Neural cell (in vitro differentiated cells): ENCODE results near the gene THOP1. TPM values are rescaled to one million over a fixed set of nuclear protein-coding genes. Genes with fewer than 3 reads are reported as not detected.

Experiments used
- H2AFZ ChIP-seq: fragments of 200-600, 300-800 bp; sonication (generic), shearing (Covaris generic); 2 replicates; pipeline ENCODE4 v1.6.0; 2014; ENCODE audit warnings: low read depth, mild to moderate bottlenecking, antibody characterized with exemption, low read length, moderate library complexity
- H3F3A ChIP-seq: fragments of 200-600 bp; shearing (Covaris generic); 2 replicates; pipeline ENCODE4 v1.6.1; 2016; ENCODE audit warnings: mild to moderate bottlenecking, moderate library complexity, mixed read lengths, antibody characterized with exemption, low read length; ENCODE audit not compliant: insufficient read depth, poor library complexity, severe bottlenecking
- H3K27ac ChIP-seq: fragments of 200-600, 300-800 bp; sonication (generic), shearing (Covaris generic); 2 replicates; pipeline ENCODE4 v1.5.1; 2014; ENCODE audit warnings: mild to moderate bottlenecking, low read length, moderate library complexity
- H3K27me3 ChIP-seq: fragments of 300-800, 200-600 bp; sonication (generic), shearing (Covaris generic); 2 replicates; pipeline ENCODE4 v1.6.0; 2014; ENCODE audit warnings: mild to moderate bottlenecking, low read depth, low read length, moderate library complexity; ENCODE audit not compliant: insufficient read depth
- H3K36me3 ChIP-seq: fragments of 300-800, 200-600 bp; sonication (generic), shearing (Covaris generic); 2 replicates; pipeline ENCODE4 v1.5.1; 2014; ENCODE audit warnings: mild to moderate bottlenecking, antibody characterized with exemption, low read length, moderate library complexity; ENCODE audit not compliant: insufficient read depth
- H3K4me2 ChIP-seq: fragments of 300-800, 200-600 bp; sonication (generic), shearing (Covaris generic); 2 replicates; pipeline ENCODE4 v1.6.0; 2014; ENCODE audit warnings: mild to moderate bottlenecking, low read length
- H3K4me3 ChIP-seq: fragments of 300-800, 200-600 bp; sonication (generic), shearing (Covaris generic); 2 replicates; pipeline ENCODE4 v1.5.1; 2014; ENCODE audit warnings: mild to moderate bottlenecking, low read length, moderate library complexity
- H3K79me2 ChIP-seq: fragments of 200-600 bp; shearing (Covaris generic); replicated peaks from 2 replicates; pipeline ENCODE4 v1.6.0; 2014; ENCODE audit warnings: mild to moderate bottlenecking, low read length, moderate library complexity; ENCODE audit not compliant: insufficient read depth
- H3K9ac ChIP-seq: fragments of 300-800, 200-600 bp; sonication (generic), shearing (Covaris generic); 2 replicates; pipeline ENCODE4 v1.6.1; 2016; ENCODE audit warnings: mild to moderate bottlenecking, low read length, mixed read lengths
- H3K9me2 ChIP-seq: fragments of 200-600 bp; shearing (Covaris generic); 2 replicates; pipeline ENCODE4 v1.6.1; 2016; ENCODE audit warnings: mild to moderate bottlenecking, low read length, mixed read lengths; ENCODE audit not compliant: insufficient read depth
- H3K9me3 ChIP-seq: fragments of 200-600, 300-800 bp; sonication (generic), shearing (Covaris generic); 2 replicates; pipeline ENCODE4 v1.6.1; 2016; ENCODE audit warnings: mild to moderate bottlenecking, mixed run types, low read length, moderate library complexity, mixed read lengths
- H4K20me1 ChIP-seq: fragments of 200-600 bp; shearing (Covaris generic); 2 replicates; pipeline ENCODE4 v1.6.1; 2016; ENCODE audit warnings: mild to moderate bottlenecking, mixed run types; ENCODE audit not compliant: insufficient read depth
- CTCF ChIP-seq: fragments of 450-650 bp; IDR thresholded peaks from 2 replicates; pipeline ENCODE4 v1.5.1; 2014; ENCODE audit warnings: antibody characterized with exemption, mild to moderate bottlenecking, moderate library complexity; ENCODE audit not compliant: poor library complexity, severe bottlenecking
- EP300 ChIP-seq: fragments of 450-650 bp; conservative IDR thresholded peaks from 2 replicates; pipeline ENCODE4 v1.6.1; 2014; ENCODE audit warnings: antibody characterized with exemption, mild to moderate bottlenecking, moderate library complexity; ENCODE audit not compliant: poor library complexity, severe bottlenecking
- EZH2 ChIP-seq: fragments of 200-600, 300-800 bp; shearing (Covaris generic), sonication (generic); IDR thresholded peaks from 2 replicates; pipeline ENCODE4 v1.6.1; 2014; ENCODE audit warnings: antibody characterized with exemption, low read length, borderline replicate concordance, mild to moderate bottlenecking; ENCODE audit not compliant: insufficient read depth, poor library complexity, severe bottlenecking
- MXI1 ChIP-seq: fragments of 450-650 bp; conservative IDR thresholded peaks from 2 replicates; pipeline ENCODE4 v1.6.1; 2014; ENCODE audit warnings: antibody characterized with exemption, mild to moderate bottlenecking; ENCODE audit not compliant: poor library complexity, severe bottlenecking
- POLR2AphosphoS5 ChIP-seq: IDR thresholded peaks from 2 replicates; pipeline ENCODE4 v1.6.1; 2012
- RAD21 ChIP-seq: fragments of 450-650 bp; conservative IDR thresholded peaks from 2 replicates; pipeline ENCODE4 v1.6.1; 2014; ENCODE audit warnings: antibody characterized with exemption, mild to moderate bottlenecking, moderate library complexity
- REST ChIP-seq: IDR thresholded peaks from 2 replicates; pipeline ENCODE4 v1.6.1; 2012; ENCODE audit warnings: borderline replicate concordance
- SMC3 ChIP-seq: fragments of 450-650 bp; conservative IDR thresholded peaks from 2 replicates; pipeline ENCODE4 v1.6.1; 2014; ENCODE audit warnings: antibody characterized with exemption, mild to moderate bottlenecking, moderate library complexity; ENCODE audit not compliant: poor library complexity
- TAF1 ChIP-seq: IDR thresholded peaks from 2 replicates; pipeline ENCODE4 v1.6.1; 2012; ENCODE audit warnings: low read depth
- polyA plus RNA-seq: library from polyadenylated mRNA; depleted of rRNA; stranded (reverse); fragments of >200 nt; gene quantifications from 2 replicates; pipeline ENCODE4 v1.2.3, GENCODE V29; 2014

THOP1 gene
- polyA plus RNA-seq, 1 donor from 2014 or later = 113 TPM

- no peak overlapping the region for H3K27ac ChIP-seq
- no peaks in the 10 kb centered on the region for H3F3A ChIP-seq
- H3K36me3 ChIP-seq = peaks cover 5% of the 10 kb centered on the region
- H2AFZ ChIP-seq = no peak overlapping the region
- no peaks in the 10 kb centered on the region for H3K9me2 ChIP-seq
- no peak overlapping the region for H3K4me3 ChIP-seq
- no peaks in the 10 kb centered on the region for H3K27me3 ChIP-seq
- peaks cover 18% of the 10 kb centered on the region for H3K79me2 ChIP-seq
- H3K4me2 ChIP-seq = no peak overlapping the region
- H4K20me1 ChIP-seq = no peaks in the 10 kb centered on the region
- no peak overlapping the region for H3K9ac ChIP-seq
- H3K9me3 ChIP-seq = peaks cover 11% of the 10 kb centered on the region
- TF ChIP-seq REST (no peak), EZH2 (no peak), MXI1 (no peak), POLR2AphosphoS5 (no peak), EP300 (no peak), SMC3 (no peak), TAF1 (no peak), RAD21 (no peak), CTCF (no peak)
These were observed 61.0 kb downstream of the THOP1 start for GRCh38 chr19:2846180-2846894.

- H3K27me3 ChIP-seq = no peaks in the 10 kb centered on the region
- H3K36me3 ChIP-seq = peaks cover 8% of the 10 kb centered on the region
- H3K9me2 ChIP-seq = no peaks in the 10 kb centered on the region
- peaks cover 16% of the 10 kb centered on the region for H3K9me3 ChIP-seq
- TF ChIP-seq MXI1 (no peak), EZH2 (no peak), RAD21 (no peak), CTCF (no peak), SMC3 (no peak), REST (no peak), POLR2AphosphoS5 (no peak), EP300 (no peak), TAF1 (no peak)
- no peak overlapping the region for H2AFZ ChIP-seq
- no peak overlapping the region for H3K27ac ChIP-seq
- peaks cover 12% of the 10 kb centered on the region for H3K79me2 ChIP-seq
- H3K4me2 ChIP-seq = no peak overlapping the region
- H3F3A ChIP-seq = no peaks in the 10 kb centered on the region
- H3K9ac ChIP-seq = no peak overlapping the region
- no peaks in the 10 kb centered on the region for H4K20me1 ChIP-seq
- H3K4me3 ChIP-seq = no peak overlapping the region
These were observed 62.2 kb downstream of the THOP1 start for GRCh38 chr19:2847507-2847906.
